Measurements from ENCODE around the gene STIP1.

STIP1 gene

DNA sequence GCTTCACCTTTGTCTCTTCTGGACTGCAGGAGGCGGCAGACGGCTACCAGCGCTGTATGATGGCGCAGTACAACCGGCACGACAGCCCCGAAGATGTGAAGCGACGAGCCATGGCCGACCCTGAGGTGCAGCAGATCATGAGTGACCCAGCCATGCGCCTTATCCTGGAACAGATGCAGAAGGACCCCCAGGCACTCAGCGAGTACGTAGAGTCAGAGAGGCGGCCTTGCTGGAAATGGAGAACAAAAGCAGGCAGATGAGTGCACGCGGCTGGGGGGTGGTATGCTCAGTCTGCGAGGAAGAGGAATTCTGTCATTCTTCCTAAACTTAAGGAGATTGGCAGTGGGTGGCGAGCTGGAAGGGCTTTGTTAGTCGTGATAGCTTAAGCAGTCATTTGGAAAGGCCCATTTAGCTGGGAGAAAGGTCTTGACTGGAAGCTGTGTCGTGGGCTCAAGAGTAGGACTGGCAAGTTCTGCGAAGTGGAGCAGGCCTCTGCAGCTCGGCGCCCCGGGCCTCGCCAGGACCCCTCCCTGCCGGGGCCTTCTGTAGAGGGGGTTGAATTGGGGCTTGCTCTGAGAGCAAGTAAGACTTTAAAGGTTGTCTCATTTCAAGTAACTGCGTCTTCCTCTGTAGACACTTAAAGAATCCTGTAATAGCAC is 17.6 kb downstream of the STIP1 start:
- no peak for DNase-seq

DNA sequence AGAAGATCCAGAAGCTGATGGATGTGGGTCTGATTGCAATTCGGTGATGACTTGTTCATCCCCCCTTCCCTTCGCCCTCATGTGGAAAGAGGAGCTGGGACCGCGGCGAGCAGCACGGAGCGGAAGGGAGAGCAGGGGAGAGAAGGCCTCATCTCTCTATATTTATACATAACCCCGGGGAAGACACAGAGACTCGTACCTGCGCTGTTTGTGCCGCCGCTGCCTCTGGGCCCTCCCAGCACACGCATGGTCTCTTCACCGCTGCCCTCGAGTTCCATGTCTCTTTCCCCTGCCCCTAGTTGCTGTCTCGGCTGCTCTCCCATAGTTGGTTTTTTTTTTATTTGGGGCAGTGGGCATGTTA is 18.1 kb downstream of the STIP1 start:
- no peak for DNase-seq

DNA sequence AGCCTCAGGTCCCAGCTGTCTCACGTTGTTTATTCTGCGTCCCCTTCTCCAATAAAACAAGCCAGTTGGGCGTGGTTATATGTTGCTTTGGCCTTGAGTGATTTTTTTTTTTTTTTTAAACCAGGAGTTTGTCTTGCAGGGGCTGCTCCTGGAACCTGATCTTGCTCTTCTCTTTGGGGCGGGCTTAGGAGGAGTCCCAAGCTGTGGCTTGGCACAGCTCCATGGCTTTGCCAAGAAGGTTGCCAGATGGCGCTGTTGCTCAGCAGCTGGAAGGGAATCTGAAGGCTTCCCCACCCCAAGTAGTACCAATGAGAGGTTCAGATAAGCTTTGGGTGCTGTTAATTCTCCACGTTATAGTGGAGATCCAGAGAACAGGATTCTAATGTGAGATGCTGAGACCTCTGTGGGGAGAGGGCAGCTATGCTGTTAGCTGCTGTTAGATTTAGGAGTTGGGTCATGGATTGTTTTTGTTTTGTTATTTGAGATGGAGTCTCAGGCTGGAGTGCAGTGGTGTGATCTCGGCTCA is 18.6 kb downstream of the STIP1 start:
- peak; percentile 83 for DNase-seq

DNA sequence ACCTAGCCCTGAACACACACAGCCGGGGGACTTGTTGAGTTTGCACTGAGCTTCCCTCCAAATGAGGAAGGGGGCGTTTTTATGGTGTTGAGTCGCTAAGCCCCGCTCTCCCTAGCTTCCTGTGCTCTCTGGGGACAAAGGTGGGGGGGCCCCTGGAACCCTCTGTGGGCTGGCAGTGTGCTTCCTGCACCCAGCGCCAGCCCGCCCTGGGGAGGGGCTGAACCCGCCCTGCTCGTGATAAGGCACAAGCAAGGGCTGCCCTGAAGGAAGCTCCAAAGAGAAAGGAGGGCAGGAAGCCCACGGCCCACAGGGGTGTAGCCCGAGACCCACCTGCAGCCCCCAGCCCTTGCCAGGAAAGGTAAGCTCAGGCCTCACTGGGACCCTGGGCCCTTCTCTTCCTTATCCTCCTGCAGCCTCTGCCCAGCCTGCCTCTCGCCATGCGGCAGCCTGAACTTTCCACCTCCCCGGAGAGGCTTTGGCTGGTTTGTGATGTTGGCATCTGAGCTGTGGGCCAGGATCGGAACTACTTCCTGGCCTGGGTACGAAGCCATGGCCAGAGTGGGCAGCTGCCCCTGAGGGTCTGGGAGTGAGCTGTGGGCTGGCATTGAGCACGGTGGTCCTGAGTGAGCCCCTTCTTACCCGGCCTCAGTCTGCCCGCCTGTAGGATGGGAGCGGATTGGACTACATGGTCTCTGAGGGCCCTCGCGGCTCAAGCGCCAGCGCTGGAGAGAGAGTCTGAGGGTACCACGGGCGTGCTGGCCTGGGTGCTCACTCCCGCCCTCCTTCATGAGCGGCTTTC is 20.7 kb downstream of the STIP1 start, which contains the start of gene FERMT3:
FERMT3 (plus strand) TSS at position 265 of the 799 bp plus-strand sequence. CDS start 644 bp downstream, outside the sequence.
- DNase-seq, result no peak

DNA sequence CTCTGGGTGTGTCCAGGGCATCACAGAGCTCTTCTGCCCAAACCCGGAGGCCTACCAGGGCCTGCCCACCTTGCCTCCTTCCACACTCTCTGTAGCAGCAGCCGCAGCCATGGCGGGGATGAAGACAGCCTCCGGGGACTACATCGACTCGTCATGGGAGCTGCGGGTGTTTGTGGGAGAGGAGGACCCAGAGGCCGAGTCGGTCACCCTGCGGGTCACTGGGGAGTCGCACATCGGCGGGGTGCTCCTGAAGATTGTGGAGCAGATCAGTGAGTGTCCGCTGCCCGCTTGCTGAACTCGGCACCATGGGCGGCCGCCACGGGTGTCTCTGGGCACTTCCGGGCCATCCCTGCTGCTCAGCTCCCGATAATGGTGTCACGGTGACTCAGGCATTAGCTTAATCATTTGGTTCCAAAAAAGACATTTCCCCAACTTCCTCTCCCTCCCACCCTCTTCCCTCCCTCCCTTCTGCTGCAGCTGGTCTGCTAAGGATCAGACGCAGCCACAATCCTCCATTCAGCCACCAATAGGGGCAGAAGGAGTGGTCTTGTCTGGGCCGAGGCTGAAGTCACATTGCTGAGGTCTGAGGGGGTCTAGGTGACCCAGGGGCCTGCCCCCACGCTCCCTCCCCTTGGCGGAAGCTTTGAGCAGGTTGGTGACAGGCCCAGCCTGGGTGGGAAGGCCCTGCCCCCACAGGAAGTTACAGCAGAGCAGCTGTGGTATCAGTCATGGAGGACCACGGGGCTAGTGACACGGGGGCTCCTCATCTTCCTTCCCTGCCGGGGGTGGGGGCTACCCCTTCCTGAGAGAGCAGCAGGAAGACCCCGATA is 21.5 kb downstream of the STIP1 start:
- DNase-seq, result peak; percentile 69

DNA sequence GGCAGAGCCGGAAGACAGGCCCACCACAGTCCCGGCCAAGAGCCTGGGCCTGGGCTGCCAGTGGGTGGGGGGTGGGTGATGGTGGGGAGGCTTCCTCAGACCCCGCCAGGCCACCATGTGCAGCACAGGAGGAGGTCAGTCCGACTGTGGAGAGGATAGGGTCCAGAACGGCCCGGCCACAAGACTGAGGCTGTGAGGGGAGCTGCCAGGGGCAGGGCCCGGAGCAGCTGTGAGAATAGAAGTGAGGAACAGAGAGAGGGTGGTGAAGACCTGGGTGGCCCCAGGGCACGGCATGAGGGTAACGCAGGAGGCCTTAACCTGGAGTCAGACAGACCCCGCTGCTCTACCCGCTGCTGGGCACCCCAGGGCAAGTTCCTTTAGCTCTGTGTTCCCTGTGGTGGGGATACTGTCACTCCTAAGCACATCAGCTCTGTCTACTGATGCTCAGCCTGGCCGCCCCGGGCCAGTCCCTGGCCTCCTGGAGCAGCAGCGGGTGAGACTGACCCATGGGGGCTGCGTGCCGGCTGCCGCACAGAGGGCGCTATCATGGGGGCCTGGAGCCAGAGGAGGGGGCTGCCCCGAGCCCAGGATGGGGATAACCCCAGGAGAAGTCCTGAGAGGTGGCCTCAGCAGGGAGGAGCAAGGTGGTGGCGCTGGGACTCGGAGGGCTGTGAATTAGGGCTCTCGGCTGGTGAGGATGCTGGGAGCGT is 22.3 kb downstream of the STIP1 start:
- no peak for DNase-seq

DNA sequence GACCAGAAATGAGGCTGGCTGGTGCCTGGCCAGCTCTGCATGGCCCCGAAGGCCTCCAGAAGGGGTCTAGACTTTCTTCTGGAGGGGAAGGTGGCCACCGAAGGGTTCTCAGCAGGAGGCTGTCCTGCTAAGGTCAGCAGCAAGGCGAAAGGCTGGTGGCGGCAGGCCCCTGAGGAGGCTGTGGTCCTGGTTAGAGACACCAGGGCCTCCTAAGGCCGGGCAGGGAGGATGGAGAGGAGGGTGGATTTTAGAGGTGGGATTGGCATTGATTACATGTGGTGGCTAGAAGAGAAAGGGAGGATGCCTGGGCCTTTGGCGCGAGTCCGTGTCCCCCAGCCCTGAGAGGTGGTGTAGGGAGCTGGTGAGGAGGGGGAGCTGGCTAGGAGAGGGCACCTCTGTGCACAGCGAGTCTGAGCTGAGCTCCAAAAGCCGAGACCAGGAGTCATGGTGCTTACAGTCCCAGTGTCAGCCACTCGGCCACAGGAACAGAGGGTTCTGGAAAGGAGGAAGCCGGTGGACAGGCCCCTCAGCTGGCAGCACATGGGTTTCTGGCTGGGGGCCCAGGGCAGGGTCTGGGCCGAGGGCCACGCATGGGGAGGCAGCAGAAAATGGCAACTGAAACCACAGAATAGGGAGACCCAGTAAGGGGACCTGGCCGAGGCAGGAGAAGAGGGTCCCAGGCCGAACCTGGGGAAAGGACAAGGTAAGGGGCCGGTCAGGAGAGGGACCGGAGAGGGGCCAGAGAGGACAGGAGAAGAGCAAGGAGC is 23.0 kb downstream of the STIP1 start:
- no peak for DNase-seq

DNA sequence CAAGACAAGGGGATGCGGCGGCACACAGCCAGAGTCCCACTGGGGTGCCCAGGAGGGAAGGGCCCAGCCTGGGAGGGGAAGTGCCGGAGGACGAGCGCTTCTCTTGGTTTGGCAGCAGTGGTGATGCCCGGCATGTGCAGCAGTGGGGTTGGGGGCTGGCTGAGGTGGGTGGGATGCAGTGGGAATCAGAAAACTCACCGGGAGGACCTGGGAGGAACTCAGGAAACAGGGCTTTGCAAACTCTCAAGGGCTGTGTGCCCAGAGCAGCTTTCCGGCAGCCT is 23.5 kb downstream of the STIP1 start:
- DNase-seq, result no peak

DNA sequence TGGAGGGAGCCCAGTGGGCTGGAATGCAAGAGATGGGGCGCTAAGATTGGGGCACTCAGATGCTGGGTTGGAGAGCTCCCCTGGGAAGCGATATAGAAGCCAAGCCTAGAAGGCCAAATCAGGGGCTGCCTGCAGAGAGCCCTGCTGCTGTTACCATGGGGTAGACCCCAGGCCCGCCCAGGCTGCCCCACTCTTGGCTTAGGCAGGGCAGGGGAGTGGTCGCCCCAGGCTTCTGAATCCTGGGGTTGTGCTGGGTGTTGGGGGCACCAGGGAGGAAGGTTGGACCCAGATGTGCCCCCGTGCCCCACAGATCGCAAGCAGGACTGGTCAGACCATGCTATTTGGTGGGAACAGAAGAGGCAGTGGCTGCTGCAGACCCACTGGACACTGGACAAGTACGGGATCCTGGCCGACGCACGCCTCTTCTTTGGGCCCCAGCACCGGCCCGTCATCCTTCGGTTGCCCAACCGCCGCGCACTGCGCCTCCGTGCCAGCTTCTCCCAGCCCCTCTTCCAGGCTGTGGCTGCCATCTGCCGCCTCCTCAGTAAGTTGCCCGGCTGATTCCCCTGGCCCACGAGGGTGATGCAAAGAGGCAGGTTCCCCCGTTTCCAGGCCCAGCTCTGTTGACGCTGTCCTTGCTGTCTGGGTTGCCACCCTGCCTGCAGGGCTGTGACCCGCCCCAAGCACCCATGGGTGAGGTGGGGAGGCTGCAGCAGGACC is 24.5 kb downstream of the STIP1 start:
- no peak for DNase-seq

DNA sequence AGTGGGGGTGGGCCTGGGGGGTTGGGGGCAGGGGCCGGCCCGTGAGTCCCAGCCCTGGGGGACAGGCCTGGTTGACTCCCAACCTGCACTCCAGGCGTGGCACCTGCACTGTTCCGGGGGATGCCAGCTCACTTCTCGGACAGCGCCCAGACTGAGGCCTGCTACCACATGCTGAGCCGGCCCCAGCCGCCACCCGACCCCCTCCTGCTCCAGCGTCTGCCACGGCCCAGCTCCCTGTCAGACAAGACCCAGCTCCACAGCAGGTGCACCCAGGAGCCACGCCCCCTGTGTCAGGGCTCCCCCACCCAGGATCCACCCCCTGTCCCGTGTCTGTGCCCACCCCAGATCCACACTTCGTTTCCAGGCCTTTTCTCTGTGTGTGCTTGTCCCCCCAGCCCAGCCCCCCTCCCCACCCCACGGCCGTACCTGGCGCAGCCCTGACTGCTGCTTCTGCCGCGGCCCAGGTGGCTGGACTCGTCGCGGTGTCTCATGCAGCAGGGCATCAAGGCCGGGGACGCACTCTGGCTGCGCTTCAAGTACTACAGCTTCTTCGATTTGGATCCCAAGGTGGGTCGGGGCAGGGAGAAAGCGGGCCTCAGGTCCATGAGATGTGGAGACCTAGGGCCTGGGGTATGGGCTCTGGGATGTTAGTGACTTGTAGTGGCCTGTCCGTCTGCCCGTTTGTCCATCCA is 25.4 kb downstream of the STIP1 start:
- no peak for DNase-seq

DNA sequence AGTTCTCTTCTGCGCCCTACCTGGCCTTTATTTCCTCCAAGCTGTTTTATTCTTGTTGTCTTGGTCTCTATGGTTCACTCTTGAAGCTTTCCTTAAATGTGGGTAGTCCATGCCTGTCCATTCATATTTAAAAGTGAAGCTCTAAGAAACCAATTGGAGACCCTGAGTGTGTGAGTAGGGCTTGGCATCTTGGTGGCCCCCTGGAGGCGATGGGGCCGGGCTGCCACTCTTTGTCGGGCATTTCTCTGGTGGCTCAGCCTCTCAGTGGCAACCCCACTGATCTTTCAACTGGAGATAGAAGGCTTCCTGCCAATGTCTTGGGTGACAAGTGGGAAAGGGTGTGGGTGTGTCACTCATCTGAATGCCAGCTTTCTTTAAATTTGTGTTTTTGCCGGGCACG is 30.9 kb downstream of the STIP1 start:
- DNase-seq, result no peak

DNA sequence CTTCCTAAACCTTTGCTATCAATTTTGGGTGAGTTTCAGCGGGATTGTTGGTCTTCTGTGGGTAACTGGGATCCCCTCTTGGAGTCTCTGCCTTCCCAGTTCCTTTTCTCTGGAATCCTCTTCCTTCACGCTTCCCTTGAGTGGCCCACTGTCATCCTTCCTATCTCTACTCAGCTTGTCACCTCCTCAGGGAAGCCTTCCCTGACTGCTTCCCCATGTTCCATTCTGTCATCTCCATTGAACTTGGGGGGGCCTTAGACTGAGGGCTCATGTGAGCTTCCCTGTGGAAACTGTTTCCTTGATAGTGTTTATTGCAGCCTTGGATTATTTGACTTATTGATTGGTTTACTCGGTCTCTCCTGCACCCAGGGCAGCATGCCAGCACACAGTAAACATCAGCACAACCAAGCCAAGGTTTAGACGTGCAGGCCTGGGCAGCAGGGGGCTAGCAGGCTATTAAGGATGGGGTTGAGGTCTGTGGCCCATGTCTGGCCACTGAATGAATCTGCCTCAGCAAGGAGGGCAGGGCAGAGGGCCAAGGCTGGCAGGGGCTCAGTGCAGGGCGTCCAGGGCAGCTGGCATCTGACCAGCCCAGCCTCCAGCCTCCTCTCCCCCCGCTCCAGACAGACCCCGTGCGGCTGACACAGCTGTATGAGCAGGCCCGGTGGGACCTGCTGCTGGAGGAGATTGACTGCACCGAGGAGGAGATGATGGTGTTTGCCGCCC is 32.8 kb downstream of the STIP1 start:
- peak; percentile 37 for DNase-seq

DNA sequence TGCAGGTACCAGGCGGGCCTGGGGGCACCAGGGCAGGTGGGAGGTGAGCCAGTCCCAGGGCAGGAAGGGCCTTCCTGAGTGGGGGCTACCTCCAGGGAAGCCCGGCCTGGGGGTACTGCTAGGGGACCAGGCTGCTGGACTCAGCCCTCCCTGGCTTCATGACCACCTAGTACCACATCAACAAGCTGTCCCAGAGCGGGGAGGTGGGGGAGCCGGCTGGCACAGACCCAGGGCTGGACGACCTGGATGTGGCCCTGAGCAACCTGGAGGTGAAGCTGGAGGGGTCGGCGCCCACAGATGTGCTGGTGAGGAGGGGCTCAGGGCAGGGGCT is 33.3 kb downstream of the STIP1 start:
- no peak for DNase-seq

DNA sequence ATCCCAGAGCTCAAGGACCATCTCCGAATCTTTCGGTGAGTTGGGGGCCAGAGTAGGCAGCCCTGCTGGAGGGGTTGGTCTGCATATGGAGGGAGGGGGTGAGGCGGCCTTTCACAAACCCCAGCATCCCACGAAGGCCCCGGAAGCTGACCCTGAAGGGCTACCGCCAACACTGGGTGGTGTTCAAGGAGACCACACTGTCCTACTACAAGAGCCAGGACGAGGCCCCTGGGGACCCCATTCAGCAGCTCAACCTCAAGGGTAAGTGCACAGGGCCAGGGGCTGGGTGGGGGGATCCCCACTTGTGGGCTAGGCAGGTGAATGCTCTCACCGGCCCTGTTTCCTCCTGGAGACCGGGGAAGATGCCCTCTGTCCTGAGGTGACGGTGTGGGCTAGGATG is 33.8 kb downstream of the STIP1 start:
- DNase-seq, result no peak

DNA sequence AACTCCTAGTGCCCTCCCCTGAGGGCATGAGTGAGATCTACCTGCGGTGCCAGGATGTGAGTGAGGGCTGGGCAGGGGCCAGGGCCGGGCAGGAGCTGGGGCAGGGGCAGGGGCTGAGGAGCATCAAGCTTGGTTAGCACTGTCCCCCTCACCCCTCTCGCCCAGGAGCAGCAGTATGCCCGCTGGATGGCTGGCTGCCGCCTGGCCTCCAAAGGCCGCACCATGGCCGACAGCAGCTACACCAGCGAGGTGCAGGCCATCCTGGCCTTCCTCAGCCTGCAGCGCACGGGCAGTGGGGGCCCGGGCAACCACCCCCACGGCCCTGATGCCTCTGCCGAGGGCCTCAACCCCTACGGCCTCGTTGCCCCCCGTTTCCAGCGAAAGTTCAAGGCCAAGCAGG is 34.3 kb downstream of the STIP1 start:
- DNase-seq, result no peak

DNA sequence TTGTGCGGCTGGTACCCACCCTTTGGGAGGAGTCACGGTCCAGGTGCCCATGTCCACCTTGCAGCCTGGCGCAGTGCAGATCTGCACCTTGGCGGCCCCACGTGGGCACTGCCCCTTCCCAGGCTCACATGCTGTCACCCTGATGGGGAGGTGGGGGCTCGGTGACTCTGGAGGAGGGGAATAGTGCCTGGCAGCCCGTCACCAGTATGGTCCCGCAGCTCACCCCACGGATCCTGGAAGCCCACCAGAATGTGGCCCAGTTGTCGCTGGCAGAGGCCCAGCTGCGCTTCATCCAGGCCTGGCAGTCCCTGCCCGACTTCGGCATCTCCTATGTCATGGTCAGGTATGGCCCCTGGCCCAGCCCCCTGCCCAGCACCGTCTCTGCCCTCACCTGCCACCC is 34.8 kb downstream of the STIP1 start:
- DNase-seq, result no peak

DNA sequence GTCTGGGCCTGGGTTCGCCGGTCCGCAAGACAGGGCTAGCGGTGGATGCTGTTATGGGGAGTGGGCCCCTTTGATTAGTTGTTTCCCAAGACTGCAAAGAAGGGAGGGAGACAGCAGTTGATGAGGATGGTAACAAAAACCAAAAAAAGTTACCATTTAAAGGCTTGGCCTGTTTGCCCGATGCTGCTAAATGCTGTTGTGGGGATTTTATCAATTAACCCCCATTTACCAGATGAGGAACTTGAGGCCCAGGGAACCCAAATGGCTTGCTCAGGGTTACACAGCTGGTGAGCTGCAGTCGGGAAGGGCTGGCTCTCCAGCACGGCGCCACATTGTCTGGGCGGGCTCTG is 36.7 kb downstream of the STIP1 start:
- no peak for DNase-seq

DNA sequence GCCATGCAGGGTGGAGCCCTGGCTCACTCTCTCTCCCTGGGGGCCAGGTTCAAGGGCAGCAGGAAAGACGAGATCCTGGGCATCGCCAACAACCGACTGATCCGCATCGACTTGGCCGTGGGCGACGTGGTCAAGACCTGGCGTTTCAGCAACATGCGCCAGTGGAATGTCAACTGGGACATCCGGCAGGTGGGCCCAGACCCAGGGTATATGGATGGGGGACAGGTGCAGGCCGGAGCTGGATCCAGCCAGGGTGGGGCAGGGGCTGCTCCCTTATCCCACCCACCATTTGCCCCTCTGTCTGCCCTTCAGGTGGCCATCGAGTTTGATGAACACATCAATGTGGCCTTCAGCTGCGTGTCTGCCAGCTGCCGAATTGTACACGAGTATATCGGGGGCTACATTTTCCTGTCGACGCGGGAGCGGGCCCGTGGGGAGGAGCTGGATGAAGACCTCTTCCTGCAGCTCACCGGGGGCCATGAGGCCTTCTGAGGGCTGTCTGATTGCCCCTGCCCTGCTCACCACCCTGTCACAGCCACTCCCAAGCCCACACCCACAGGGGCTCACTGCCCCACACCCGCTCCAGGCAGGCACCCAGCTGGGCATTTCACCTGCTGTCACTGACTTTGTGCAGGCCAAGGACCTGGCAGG is 37.2 kb downstream of the STIP1 start:
- peak; percentile 44 for DNase-seq

DNA sequence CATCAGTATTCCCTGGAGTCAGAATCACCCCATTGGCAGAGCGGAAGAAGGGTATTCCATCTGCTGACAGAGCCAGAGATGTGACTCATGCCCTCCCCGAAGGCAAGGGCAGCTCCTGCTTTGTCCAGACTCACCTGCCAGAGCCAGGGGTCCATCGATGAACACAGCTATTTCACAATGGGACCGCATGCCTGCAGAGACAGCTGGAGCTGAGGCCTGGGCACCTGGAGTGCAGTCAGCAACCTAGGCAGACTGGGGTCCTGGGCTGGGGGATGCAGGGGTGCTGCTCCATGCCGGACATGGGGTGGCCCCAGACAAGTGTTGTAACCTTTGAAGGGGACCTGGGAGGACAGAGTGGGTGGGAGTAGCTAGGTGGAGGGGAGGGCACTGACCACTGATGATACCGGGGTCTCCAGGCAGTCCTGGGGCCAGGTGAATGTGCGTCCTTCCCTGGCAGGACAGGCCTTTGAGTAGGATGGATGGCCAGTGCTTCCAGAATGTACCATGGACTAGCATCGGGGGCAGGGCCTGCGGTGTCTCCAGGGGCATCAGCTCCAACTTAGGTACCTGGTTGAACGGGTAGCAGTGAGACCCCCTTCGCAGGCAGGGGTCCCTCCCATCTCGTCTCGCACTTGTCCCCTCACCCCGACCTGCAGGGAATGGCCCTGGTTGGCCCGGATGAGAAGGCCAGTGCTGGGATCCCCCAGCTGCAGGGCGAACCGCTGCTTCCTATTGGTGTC is 38.4 kb downstream of the STIP1 start:
- peak; percentile 47 for DNase-seq
